Measurements from ENCODE around the gene STC2. TPM values are rescaled to one million over a fixed set of nuclear protein-coding genes. Genes with fewer than 3 reads are reported as not detected.

STC2 gene
- total and polyA plus RNA-seq, 2 of the 4 experiments (the other 2 are of a cell fraction) = 87.5 to 270 TPM

- ChIA-PET CTCF (no interaction called here), POLR2A (ENCODE audit: unreplicated experiment) (interaction anchor here (0.5 kb wide), 1 partner anchor 321 kb away, joined by 3 read pairs; no protein-coding TSS in a partner anchor)
- no peaks in the 10 kb centered on the region for H3K4me1 ChIP-seq (ENCODE audit: control insufficient read depth, insufficient read depth, low read length)
- intact Hi-C loops (cut with micrococcal nuclease) = no loop called here
- no peak overlapping the region for H2BK20ac ChIP-seq (ENCODE audit: low read depth, low read length)
- ATAC-seq (ENCODE audit: low read depth) (no peak), DNase-seq (no peak)
- no peak overlapping the region for H2BK5ac ChIP-seq (ENCODE audit: low read depth, low read length, poor library complexity, severe bottlenecking)
- no peak overlapping the region for H2BK120ac ChIP-seq (ENCODE audit: low read depth, low read length)
- H3K56ac ChIP-seq (ENCODE audit: extremely low read depth, insufficient read depth, low read length) = no peak overlapping the region
- no TSS peak for BruUV-seq (replicated peaks)
- no peak overlapping the region for H3K27ac ChIP-seq (ENCODE audit: insufficient read depth, low read length)
- H3K9me1 ChIP-seq (ENCODE audit: insufficient read depth, low read length) = no peaks in the 10 kb centered on the region
- peaks cover 65% of the 10 kb centered on the region for H3K27me3 ChIP-seq (ENCODE audit: control insufficient read depth, insufficient read depth, low read length)
- H3K23ac ChIP-seq (ENCODE audit: low read depth, low read length) = no peak overlapping the region
- H3K4ac ChIP-seq (ENCODE audit: low read depth, low read length) = no peak overlapping the region
- no peak overlapping the region for H2BK15ac ChIP-seq (ENCODE audit: low read depth, low read length)
- no peak overlapping the region for H4K91ac ChIP-seq (ENCODE audit: insufficient read depth, low read depth, low read length)
- H2AFZ ChIP-seq (replicated peaks; ENCODE audit: low read length, poor library complexity) = no peak overlapping the region
- no peaks in the 10 kb centered on the region for H4K20me1 ChIP-seq (ENCODE audit: insufficient read depth, low read length)
- H3K18ac ChIP-seq (ENCODE audit: low read depth, low read length) = no peak overlapping the region
- no peaks in the 10 kb centered on the region for H3K36me3 ChIP-seq (ENCODE audit: control insufficient read depth, insufficient read depth, low read length)
- WGBS, 2 experiments (ENCODE audit: extremely low coverage in 2 of 2, insufficient read length in 1 of 2) = 24% methylated on average over 5 of the region's 14 CpGs; no CpG with 5 or more reads in 1 of the 2 experiments
- H3K9me3 ChIP-seq (ENCODE audit: control insufficient read depth, insufficient read depth, low read length) = peaks cover 5% of the 10 kb centered on the region
- no peaks in the 10 kb centered on the region for H3K79me1 ChIP-seq (ENCODE audit: low read depth in 1 of 2, low read length in 2 of 2)
- no peak overlapping the region for H3K9ac ChIP-seq (ENCODE audit: low read depth, low read length)
- H3K4me3 ChIP-seq (ENCODE audit: insufficient read depth, low read depth, low read length) = no peak overlapping the region
- no peak overlapping the region for H3K4me2 ChIP-seq (ENCODE audit: low read depth, low read length)
- H4K8ac ChIP-seq (ENCODE audit: low read depth in 2 of 2, low read length in 2 of 2) = no peak overlapping the region
- no peak overlapping the region for H3K14ac ChIP-seq (replicated peaks; ENCODE audit: low read depth, low read length)
- H2AK9ac ChIP-seq (replicated peaks; ENCODE audit: low read depth, low read length, poor library complexity) = no peak overlapping the region
- in situ Hi-C loops (cut with MboI; ENCODE audit: low sequenced_read_pairs) = no loop called here
- H4K5ac ChIP-seq (ENCODE audit: low read depth, low read length) = no peak overlapping the region
- H2AK5ac ChIP-seq (ENCODE audit: low read depth, low read length) = no peak overlapping the region
- dilution Hi-C loops (cut with HindIII; ENCODE audit: low sequenced_read_pairs, unreplicated experiment) = no loop called here
- TF ChIP-seq MAFK (IDR thresholded peaks at IDR 0.05; ENCODE audit: low read depth, low read length) (no peak), RCOR1 (IDR thresholded peaks at IDR 0.05; ENCODE audit: insufficient replicate concordance, low read length) (no peak), RAD21 (IDR thresholded peaks at IDR 0.05; ENCODE audit: low read length) (no peak), POLR2A (IDR thresholded peaks at IDR 0.05; ENCODE audit: low read depth, low read length) (no peak), MXI1 (IDR thresholded peaks at IDR 0.05; ENCODE audit: borderline replicate concordance, low read depth, low read length) (no peak), CEBPB (IDR thresholded peaks at IDR 0.05; ENCODE audit: low read depth, low read length) (no peak), NFE2L2 (IDR thresholded peaks at IDR 0.05; ENCODE audit: low read depth, low read length) (no peak), RFX5 (IDR thresholded peaks at IDR 0.05; ENCODE audit: low read depth, low read length) (no peak), MAZ (IDR thresholded peaks at IDR 0.05; ENCODE audit: borderline replicate concordance, low read depth, low read length) (no peak), BHLHE40 (IDR thresholded peaks at IDR 0.05; ENCODE audit: low read depth, low read length) (no peak)
These were observed 59.3 kb downstream of the STC2 start for GRCh38 chr5:173268750-173269432.

Data from IMR-90 (cell line).